HG03460 (cell line): ENCODE results near the gene VIP.
"Not testable (repeated sequence)": the region's sequence is repeated elsewhere in the genome, so short reads cannot be mapped to it uniquely, and the experiment has no call there.

ENCODE experiments used
- ATAC-seq: cut with Tn5 transposase; IDR thresholded peaks from one replicate; pipeline ENCODE4 v1.9.1; 2021; ENCODE audit not compliant: unreplicated experiment

Gene VIP

DNA sequence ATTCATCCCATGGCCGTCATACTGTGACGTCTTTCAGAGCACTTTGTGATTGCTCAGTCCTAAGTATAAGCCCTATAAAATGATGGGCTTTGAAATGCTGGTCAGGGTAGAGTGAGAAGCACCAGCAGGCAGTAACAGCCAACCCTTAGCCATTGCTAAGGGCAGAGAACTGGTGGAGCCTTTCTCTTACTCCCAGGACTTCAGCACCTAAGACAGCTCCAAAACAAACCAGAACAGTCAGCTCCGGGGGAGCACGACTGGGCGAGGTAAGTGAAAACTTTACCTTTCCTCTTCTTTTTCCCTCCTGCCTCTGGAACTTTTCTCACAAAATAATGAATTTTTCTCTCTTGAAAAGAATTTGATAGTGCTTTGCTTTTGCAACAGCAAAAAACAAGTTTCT, at the start of gene VIP:
TSS of gene VIP (plus strand) at position 104 of the 400 bp plus-strand sequence. CDS start 1,381 bp downstream, outside the sequence.
- ATAC-seq = no peak

DNA sequence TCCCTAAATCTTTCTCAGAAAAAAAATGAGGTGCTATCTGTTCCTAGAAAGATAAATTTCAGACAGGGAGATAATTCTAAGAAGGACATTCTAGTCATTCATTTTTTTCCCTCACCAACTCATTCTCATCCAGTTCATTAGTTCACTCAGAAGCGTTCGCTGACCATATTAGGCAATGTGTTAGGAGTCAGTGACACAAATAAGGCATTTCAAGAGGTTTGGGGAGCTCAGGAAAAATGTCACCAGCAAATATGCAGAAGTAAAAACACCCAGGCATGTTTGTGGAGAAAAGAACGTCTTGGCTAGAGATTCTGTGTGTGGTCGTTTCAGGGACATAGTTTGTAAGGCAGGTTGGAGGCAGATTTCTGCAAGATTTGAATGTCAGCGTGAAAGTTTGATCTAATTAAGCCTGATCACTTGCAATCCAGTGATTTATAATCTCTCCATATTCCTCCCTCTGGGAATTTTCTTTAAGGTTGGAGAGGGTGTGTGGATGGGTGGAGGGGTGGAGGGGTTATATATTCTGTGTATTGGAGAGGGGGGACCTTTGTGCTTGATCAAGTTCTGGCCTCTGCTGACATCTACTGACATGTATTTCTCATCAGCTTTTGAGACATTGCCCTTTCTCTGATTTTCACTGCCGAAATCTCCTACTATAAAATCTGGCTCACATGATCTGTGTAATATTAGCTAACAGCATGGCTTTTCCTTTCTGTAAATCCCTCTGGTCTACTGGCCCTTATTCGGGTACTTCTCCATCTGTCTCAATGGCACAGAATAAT, 49.3 kb upstream of the VIP start:
- no peak for ATAC-seq

DNA sequence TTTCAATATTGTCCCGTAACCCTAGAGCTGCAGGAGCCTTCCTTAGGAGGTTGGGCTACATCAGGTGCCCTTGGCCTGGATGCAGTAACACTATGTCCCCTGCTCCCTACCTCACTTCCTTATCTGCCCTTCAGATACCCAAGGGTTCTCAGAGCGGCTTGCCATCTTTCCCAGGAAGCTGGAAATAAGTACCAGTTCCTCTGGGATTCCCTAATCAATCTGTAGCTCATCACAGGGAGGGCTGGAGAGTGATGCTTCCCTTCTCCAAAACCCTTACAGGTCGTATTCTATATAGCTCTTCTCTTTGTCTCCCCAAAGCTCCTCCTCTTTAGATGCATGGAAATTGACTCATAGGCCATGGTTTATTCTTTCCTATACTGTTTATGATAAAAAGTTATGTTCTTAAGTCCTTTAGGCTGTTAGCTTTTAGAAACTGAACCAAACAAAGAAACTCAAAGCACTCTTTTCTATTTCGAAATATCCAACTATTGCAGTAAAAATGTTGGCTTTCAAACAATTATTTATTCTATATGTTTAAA, 48.7 kb upstream of the VIP start:
- no peak for ATAC-seq

DNA sequence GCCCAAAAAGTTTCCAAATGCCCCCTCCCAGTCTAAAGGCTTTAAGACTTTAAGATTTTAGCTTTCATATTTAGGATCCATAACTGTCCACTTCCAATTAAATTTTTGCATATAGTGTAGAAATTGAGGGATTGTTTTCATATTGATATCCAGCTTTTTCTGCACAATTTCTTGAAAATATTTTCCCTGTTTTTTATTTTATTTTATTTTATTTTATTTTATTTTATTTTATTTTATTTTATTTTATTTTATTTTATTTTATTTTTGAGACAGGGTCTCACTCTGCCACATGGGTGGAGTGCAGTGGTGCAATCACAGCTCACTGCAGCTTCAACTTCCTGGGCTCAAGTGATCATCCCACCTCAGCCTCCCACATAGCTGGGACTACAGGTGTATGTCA, 46.8 kb upstream of the VIP start:
- not testable (repeated sequence) for ATAC-seq

DNA sequence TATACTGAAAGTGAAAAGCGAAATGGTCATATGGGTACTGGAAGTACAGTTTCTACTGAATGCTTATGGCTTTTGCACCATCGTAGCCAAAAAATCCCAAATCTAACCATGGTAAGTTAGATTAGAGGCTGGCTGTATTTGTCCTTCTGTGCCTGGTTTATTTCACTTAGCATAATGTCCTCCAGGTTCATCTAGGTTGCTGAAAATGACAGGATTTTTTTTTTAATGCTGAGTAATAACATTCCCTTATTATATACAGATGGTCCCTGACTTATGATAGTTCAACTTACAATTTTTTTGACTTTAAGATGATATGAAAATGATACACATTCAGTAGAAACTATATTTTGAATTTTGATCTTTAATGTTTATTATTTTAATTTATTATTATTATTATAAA, 45.3 kb upstream of the VIP start:
- no peak for ATAC-seq

DNA sequence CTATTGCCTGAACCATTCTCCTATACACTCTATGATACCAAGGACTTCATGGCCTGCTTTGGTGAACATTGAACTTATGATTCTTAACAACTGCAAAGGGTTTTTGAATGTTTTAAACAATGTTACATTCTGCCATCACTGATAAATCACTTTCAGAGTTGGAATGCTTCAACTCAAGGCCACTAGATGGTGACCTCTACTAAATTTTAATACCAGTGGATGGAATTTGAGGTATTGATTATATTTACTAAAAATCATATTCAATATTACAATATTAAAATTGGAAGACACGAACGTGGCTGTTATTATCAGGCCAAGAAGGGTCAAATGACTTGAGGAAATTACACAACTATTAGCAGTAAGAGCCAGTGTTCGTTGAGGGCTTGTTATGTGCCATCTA, 34.3 kb upstream of the VIP start:
- ATAC-seq = no peak

DNA sequence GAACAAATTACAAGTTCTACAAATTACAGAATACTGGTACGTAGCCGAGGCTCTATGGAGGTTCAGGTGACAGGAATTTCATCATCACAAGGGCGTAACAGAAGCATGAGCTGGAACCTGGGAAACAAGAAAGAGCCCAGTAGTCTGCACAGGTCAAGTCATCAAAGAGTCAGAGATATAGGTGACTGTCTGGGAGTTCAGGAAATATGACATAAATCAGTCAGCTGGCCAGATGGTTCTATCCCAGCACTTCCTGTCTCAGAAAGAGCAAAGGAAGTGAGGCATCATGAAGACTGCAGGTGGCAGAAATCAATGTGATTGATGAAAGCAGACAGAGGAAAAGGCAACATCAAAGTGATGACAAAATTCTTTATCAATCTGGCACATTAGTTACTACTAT, 29.6 kb upstream of the VIP start:
- no peak for ATAC-seq

DNA sequence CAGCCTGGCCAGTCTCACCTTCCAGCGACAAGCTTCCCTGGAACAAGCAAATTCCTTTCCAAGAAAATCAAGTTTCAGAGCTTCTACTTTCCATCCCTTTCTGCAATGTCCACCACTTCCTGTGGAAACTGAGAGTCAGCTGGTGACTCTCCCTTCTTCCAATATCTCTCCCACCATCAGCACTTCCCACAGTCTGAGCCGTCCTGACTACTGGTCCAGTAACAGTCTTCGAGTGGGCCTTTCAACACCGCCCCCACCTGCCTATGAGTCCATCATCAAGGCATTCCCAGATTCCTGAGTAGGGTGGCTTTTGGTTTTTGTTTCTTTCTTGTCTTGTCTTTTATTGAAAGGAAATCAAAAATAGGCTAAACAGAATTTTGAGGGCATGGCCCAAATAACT, 28.6 kb upstream of the VIP start:
- ATAC-seq = no peak

DNA sequence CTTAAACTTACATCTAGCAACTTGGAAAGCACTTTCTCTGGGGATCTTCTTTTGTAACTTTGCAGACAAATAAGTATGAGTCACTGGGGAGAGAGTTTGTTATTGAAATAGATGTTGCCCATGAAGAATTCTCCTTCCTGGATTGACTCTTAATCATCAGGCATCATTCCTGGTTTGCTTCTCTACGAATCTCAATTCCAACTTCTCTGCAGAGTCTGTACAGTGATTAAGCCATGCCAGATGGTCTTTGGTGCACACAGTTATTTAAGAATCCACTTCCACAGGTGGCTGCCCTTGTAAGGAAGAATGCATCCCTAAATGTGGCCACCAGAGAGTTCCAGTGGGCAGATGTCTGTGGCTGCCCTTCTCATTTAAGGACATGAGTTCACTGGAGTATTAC, 27.2 kb upstream of the VIP start:
- no peak for ATAC-seq

DNA sequence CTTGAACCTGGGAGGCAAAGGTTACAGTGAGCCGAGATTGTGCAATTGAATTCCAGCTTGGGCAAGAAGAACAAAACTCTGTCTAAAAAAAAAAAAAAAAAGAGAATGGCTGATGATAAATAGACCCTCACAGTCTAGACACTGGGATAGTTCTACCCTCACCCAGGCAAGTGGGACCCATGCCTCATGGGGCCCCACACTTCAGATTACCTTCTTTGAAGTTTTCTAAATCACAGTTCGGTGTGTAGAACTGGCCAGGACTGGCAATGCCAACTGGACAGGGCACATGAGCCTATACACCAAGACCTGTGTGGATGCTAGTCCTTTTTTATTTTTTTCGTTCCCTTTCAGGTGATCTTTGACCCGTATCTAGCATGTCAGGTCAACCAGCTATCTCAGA, 24.3 kb upstream of the VIP start:
- no peak for ATAC-seq

DNA sequence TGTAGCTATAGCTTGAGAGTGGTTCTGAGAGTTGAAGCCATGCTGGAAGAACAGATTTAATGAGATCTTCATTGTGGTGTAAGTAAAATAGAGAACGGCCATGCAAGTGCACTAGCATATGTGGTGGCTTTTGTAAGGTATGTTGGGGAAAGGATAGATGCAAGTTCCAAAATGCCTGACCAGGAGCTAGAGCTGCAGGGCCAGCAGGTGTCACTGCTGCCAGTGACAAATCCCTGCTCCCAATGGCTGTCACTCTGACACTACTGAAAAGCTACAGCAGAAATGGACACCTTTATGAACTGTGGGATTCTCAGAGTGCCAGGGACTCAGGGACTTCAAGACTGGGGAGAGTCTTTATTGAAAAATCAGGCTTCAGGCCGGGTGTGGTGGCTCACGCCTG, 23.1 kb upstream of the VIP start:
- ATAC-seq = no peak

DNA sequence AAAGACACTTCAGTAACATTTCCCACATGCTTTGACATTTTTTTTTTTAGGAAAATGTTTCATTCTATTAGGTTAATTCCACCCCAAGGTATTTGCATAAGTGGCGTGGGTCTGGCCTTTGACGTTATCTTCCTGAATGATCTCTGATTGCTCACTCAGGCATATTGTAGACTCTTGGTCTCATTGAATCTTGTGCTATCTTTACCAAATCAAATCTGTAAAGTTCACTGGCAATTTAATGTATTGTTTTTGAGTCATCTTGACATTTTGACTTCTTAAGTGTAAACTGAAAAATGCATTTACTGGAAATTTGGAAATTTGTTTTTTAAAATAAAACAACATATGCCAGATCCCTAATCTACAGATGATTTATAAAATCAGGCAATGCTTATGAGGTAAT, 16.0 kb upstream of the VIP start:
- ATAC-seq = no peak

DNA sequence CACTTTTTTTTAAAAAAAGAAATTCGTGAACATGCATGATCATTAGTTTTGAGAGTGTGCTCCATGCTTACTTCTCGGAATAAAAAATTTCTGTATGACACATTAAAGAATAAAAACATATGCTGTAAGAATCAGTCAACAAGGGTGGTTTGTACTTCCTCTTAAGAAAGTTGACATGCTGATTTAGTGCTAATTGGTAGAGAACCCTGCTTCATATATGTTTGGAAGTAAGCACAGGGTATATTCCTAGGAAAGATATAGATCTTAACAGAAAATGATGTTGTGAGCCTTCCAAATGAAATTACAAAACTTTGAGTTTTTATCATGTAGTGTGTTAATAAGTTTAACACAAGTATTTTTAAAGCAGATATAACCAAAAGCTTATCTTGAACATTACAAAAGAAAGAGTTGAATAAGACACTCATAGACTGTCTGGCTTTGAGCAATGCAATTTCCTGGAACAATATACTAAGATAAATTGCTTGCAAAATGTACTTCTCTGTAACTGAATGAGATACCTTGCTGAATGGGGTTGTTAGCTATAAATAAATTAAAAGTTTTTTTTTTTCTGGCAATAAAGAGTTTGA, 13.8 kb upstream of the VIP start:
- no peak for ATAC-seq

DNA sequence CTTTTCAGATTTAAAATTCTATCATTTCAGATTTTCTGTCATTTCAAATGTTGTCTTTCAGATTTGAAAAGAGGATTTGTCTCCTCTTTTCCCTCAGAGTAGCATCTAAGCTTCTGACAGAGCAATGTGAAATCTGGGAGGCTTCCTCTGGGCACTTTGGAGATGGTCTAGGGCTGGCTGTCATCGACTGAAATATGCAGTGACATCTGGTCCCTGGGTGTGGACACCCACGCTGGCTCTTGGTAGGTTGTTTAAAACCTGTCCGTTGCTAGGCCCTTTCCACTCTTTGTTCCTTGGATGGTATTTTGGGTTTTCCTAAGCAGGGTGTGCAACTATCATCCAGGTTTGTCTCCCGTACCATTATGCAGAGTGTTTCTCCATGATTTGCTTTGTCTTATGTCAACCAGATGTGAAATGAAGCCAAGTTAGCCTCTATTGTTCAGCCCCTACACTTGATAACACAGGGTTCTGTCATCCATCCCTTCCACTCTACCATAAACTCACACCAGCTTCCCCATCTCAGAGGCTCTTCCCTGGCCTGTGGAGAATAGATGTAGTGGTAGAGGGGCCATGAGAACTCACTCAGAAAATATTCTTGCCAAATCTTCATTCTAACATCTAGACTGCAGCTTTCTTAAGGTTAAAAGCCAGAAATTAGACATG, 5.0 kb upstream of the VIP start:
- no peak for ATAC-seq

DNA sequence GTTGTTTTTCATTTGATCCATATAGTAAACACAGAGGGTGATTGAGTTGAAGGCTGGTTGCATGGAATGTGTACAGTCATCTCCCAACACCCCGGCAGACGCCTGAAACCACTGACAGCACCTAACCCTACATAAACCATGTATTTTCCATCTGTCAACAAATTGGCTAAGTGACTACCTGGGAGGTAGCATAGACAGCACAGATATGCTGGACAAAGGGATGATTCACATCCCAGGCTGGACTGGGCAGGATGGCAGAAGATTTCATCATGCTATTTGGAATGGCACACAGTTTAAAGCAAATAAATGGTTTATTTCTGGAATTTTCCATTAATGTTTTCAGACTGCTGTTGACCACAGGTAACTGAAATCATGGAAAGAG, 4.4 kb upstream of the VIP start:
- ATAC-seq = no peak

DNA sequence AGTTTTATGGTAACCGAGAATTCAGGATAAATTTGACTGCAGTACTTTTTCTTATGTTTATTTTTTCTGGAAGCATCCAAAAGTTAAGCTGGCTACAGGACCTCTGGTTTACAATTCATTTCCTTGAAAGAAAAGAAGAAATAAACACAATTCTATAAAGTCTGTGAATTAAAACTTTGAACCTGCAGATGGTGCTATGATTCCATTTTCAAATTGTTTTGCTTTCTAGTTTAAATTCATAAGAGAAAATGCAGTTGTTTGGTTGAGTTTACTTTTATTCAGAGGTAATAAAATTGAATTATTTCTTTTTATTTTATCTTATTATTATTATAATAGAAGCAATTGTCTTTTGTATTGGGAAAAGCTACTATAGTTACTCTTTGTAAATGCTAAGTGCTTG, 1.8 kb upstream of the VIP start:
- ATAC-seq = no peak

DNA sequence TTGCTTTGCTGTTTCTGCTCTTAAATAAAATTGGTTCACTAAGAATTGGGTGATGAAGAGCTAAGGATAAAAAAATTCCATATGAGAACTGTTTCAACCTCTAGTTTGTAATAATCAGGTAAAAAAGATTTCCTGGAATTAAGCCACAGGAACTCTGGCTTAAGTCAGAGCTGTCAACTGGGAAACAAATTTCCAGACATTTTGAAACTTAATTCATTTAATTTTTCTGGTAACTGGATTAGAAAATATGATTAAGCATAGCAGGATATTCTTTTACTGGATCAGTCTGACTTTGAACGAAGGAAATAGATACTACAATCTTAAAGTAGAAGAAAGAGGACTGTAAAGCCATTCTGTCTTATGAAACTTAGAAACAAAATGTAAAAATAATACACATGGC, 1.3 kb upstream of the VIP start:
- ATAC-seq = no peak

DNA sequence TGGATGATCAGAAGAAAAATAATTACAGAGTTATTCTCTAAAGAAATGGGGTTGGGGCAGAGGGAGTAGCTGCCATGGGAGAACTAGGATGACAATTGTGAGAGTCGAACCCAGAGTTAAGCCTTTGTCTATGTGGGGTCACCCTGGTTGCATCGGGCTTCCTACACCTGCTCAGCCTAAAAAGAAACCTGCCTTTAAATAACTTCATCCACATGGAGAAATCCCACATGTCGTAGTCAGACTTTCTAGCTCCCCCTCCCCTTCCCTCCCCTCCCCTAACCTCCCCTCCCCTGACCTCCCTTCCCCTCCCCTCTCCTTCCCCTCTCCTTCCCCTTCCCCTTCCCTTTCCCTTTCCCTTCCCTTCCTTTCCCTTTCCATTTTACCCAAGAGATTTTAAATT, 14.7 kb downstream of the VIP start:
- ATAC-seq = no peak

DNA sequence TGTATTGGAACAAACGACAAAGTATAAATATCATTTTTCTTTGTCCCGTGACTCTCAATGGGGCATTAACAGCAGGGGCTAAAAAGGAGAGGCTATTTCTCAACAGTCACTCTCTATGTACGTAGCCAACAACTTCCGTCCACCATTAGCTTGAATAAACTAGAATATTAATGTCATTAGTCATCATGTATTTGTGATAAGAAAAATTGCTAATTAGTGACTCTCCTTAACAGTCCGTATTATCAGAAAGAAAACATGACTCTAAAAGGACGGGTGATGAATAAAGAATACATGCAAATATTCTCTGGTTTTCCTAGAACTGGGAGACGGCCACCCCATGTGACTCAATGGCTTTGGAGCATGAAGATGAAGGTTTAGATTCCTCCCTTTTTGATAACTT, 18.6 kb downstream of the VIP start:
- ATAC-seq = no peak

DNA sequence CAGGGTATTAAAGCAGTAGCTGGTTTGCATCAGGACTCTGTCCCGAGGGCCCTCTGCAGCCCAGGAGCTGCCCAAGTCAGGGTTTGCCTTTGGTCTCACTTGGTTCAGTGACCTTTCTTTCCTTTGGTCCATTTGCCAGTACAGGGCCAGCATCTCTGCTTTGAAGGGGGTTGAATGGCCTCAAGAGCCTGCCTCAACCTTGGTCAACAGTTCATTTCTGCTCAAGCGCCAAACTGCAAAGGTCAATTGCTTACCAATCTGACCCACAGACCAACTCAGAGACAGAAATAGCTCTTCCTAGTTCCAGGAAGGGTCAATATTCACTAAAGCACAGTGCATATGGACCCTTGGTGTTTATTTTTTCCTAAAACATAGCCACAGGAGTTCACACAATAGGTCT, 19.4 kb downstream of the VIP start:
- no peak for ATAC-seq

DNA sequence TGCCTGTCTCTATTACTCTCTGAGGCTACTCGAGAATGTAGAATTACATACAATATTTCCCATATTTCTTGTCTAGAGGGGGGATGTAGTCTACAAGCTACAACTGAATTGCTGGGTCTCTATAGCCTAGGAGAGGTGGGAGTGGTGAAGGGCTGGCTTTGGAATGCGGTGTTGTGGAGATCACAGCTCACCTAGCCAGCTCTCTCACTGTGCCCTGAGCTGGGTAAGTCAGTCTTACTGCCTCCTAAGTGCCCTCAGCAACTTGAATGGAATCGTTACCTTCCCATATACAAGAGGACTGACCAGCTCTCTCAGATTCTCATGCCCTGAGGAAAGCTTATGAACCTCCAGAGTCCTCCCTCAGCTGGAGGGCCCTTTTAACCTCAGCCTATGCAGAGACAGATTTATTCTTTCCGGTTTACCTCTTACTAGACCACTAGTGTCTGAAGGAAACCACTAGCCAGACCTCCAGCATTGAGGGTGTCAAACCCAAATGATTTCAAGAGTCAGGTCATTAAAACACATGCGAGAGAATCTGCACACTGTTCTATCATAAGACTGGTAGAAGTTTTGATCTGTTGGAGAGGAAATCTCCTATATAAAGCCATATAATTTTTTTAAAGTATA, 20.6 kb downstream of the VIP start:
- no peak for ATAC-seq

DNA sequence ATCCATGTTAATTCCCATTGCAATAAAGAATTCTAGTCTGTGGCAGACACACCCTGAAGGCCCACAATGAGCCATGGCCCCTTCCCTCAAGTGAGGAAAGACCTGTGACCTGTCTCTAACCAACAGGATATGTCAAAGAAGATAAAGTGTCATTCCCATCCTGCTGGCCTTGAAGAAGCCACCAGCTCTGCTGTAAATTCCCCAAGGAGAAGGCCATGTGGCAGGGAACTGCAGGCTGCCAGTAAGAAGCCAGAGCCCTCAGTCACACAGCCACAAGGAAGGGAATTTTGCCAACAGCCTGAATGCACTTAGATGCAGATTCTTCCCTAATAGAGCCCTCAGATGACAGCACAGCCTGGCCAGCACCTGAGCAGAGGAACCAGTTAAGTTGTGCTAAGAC, 24.8 kb downstream of the VIP start:
- ATAC-seq = no peak
